K562 (cell line): ENCODE data around the gene CPSF4L. TPM values are rescaled to one million over a fixed set of nuclear protein-coding genes. Genes with fewer than 3 reads are reported as not detected.

Source experiments
- ATAC-seq: fragments of 200-7000 bp; cut with Tn5 transposase; 3 replicates; pipeline ENCODE4 v1.9.1; 2020; ENCODE audit warnings: moderate library complexity
- BruUV-seq: library from RNA; stranded (reverse); fragments of 400-500 nt; replicated peaks from 2 replicates; lab custom pipeline; 2021; lab: Mats Ljungman, UMichigan
- CTCF ChIA-PET: fragments of 300-600 bp; formaldehyde crosslinking; extraction: SDS; loops from one replicate; lab custom pipeline; 2021; ENCODE audit warnings: low intra/inter-chr PET ratio; lab: Yijun Ruan, JAX
- POLR2A ChIA-PET: fragments of 300-600, 350-650 bp; sonication (Branson Sonifier 250); formaldehyde crosslinking; extraction: SDS; loops from one replicate; lab custom pipeline; 2021; ENCODE audit warnings: antibody characterized with exemption, inconsistent platforms; lab: Yijun Ruan, JAX
- DNase-seq, 4 experiments: peaks; one replicate each; pipeline versions ENCODE4 v3.0.0 to v3.0.0-alpha.2; 2011 to 2018; ENCODE audit warnings: low spot score in 3 of 4, mixed read lengths in 3 of 4; ENCODE audit errors: extremely low read depth in 1 of 4
- FAIRE-seq: peaks from 2 replicates; lab custom pipeline; 2011; peaks lifted over from hg19 to GRCh38; lab: Jason Lieb, UNC
- H2AFZ ChIP-seq: 2 replicates; pipeline ENCODE4 v1.6.0; 2011; ENCODE audit warnings: low read depth, low read length, control low read depth, inconsistent platforms
- H3K27ac ChIP-seq: fragments of 200-600 bp; 3 replicates; pipeline ENCODE4 v1.8.0; 2011; ENCODE audit warnings: low read depth, mild to moderate bottlenecking, control low read depth, inconsistent platforms, low read length, moderate library complexity, mixed read lengths; ENCODE audit errors: extremely low read depth
- H3K27me3 ChIP-seq, 2 experiments: fragments of 300-600 bp in 1 of 2; 2 replicates in 1 of 2; 3 replicates in 1 of 2; pipeline versions ENCODE4 v1.6.0 to v1.8.0; 2011; ENCODE audit warnings: inconsistent platforms in 2 of 2, low read length in 2 of 2, mild to moderate bottlenecking in 1 of 2, mixed read lengths in 1 of 2, moderate library complexity in 1 of 2; ENCODE audit not compliant: control insufficient read depth in 2 of 2, insufficient read depth in 2 of 2
- H3K36me3 ChIP-seq: fragments of 300-600 bp; 3 replicates; pipeline ENCODE4 v1.8.0; 2011; ENCODE audit warnings: mild to moderate bottlenecking, low read length, inconsistent platforms; ENCODE audit not compliant: control insufficient read depth, insufficient read depth
- H3K4me1 ChIP-seq, 2 experiments: fragments of 200-600 bp in 1 of 2; replicated peaks in 1 of 2; 2 replicates in 1 of 2; 3 replicates in 1 of 2; pipeline versions ENCODE4 v1.5.1 to v1.8.0; 2011; ENCODE audit warnings: inconsistent platforms in 2 of 2, low read length in 2 of 2, mild to moderate bottlenecking in 1 of 2, mixed read lengths in 1 of 2, moderate library complexity in 1 of 2; ENCODE audit not compliant: control insufficient read depth in 2 of 2, insufficient read depth in 2 of 2
- H3K4me2 ChIP-seq: 2 replicates; pipeline ENCODE4 v1.6.1; 2011; ENCODE audit warnings: low read length, control low read depth, inconsistent platforms, mixed read lengths; ENCODE audit not compliant: insufficient read depth
- H3K4me3 ChIP-seq: fragments of 200-600 bp; sonication (generic), shearing (Covaris generic); 2 replicates; pipeline ENCODE4 v1.5.1; 2016; ENCODE audit warnings: control low read depth, inconsistent platforms
- H3K79me2 ChIP-seq: fragments of 200-600 bp; 3 replicates; pipeline ENCODE4 v1.8.0; 2011; ENCODE audit warnings: low read length, inconsistent platforms; ENCODE audit not compliant: control insufficient read depth, insufficient read depth
- H3K9ac ChIP-seq, 2 experiments: 2 replicates each; pipeline versions ENCODE4 v1.6.0 to v1.6.1; 2011; ENCODE audit warnings: low read depth in 2 of 2, low read length in 2 of 2, control low read depth in 1 of 2, inconsistent platforms in 1 of 2, mild to moderate bottlenecking in 1 of 2, mixed read lengths in 1 of 2; ENCODE audit not compliant: insufficient read depth in 1 of 2
- H3K9me1 ChIP-seq: one replicate; pipeline ENCODE4 v1.6.0; 2011; ENCODE audit warnings: inconsistent platforms, mild to moderate bottlenecking, low read length, moderate library complexity; ENCODE audit not compliant: control insufficient read depth, insufficient read depth
- H3K9me3 ChIP-seq: replicated peaks from 2 replicates; pipeline ENCODE4 v1.5.1; 2011; ENCODE audit warnings: low read depth, low read length, inconsistent platforms; ENCODE audit not compliant: control insufficient read depth, insufficient read depth
- H4K20me1 ChIP-seq: replicated peaks from 2 replicates; pipeline ENCODE4 v1.6.1; 2011; ENCODE audit warnings: low read length, inconsistent platforms, mixed read lengths; ENCODE audit not compliant: control insufficient read depth, insufficient read depth
- ARID3B ChIP-seq: fragments of 250-450 bp; sonication (Bioruptor Pico); IDR thresholded peaks from 2 replicates; pipeline ENCODE4 v1.4.0; 2020; ENCODE audit warnings: borderline replicate concordance
- CEBPB ChIP-seq: fragments of 450-650 bp; IDR thresholded peaks from 2 replicates; pipeline ENCODE4 v1.6.1; 2016; ENCODE audit warnings: missing genetic modification characterization, missing compliant biosample characterization
- CSDE1 ChIP-seq, 2 experiments: fragments of 450-650 bp; IDR thresholded peaks; 2 replicates each; pipeline ENCODE4 v1.6.1; 2016; ENCODE audit warnings: mild to moderate bottlenecking in 1 of 2
- NCOA1 ChIP-seq: fragments of 450-650 bp; IDR thresholded peaks from 2 replicates; pipeline ENCODE4 v1.6.1; 2016; ENCODE audit warnings: low read depth
- OTX1 ChIP-seq: fragments of 450-650 bp; formaldehyde crosslinking; IDR thresholded peaks from 2 replicates; pipeline ENCODE4 v1.4.0; 2022; ENCODE audit warnings: mild to moderate bottlenecking
- RAD51 ChIP-seq: fragments of 450-650 bp; IDR thresholded peaks from 2 replicates; pipeline ENCODE4 v1.7.1; 2016; ENCODE audit warnings: low read depth, mild to moderate bottlenecking, borderline replicate concordance
- RBM15 ChIP-seq: fragments of 200-400 bp; formaldehyde crosslinking; IDR thresholded peaks from 2 replicates; pipeline ENCODE4 v1.6.1; 2018; ENCODE audit warnings: mild to moderate bottlenecking, low read length, moderate library complexity; ENCODE audit not compliant: insufficient read depth
- ZNF280B ChIP-seq: fragments of 250-450 bp; sonication (Bioruptor Pico); IDR thresholded peaks from 2 replicates; pipeline ENCODE4 v1.5.1; 2021; ENCODE audit warnings: mild to moderate bottlenecking
- WGBS: fragments of 100-300 bp; shearing (Covaris generic); methylation state at CpG from one replicate; pipeline ENCODE4 v1.1.6; 2016; ENCODE audit warnings: low coverage, mixed read lengths; ENCODE audit not compliant: insufficient coverage; ENCODE audit errors: missing lambda C conversion rate; 5-methylcytosine and 5-hydroxymethylcytosine counted together
- in situ Hi-C: fragments of 300-500 bp; cut with MboI; formaldehyde crosslinking; loops from 4 replicates; pipeline ENCODE4 v1.15.0; 2018; ENCODE audit warnings: inconsistent platforms, mixed read lengths
- intact Hi-C: fragments of 100-400 bp; cut with micrococcal nuclease; formaldehyde crosslinking; loops from 2 replicates; pipeline ENCODE4 v1.14.2; 2022
- polyA plus RNA-seq, 8 experiments: library from polyadenylated mRNA; depleted of rRNA in 4 of 8; stranded (reverse) in 5 of 8; unstranded in 3 of 8; fragments of >200 nt; fragmentation: Nextera tagmentation in 2 of 8; fragmentation: Illumina TruSeq in 1 of 8; extraction: Ambion mirVana in 2 of 8; extraction: Trizol in 1 of 8; gene quantifications; 2 replicates each; pipeline versions ENCODE4 v1.2.1 to v1.2.3, GENCODE V29; 2011 to 2014; ENCODE audit warnings: inconsistent platforms in 1 of 8, missing spikeins in 1 of 8
- total RNA-seq, 7 experiments: library from RNA; depleted of rRNA in 6 of 7; stranded (reverse); fragments of >200 nt in 6 of 7; fragmentation: Illumina TruSeq in 2 of 7; extraction: Trizol in 2 of 7; gene quantifications; 2 replicates each; pipeline versions ENCODE4 v1.2.1 to v1.2.3, GENCODE V29; 2011 to 2021; ENCODE audit warnings: low replicate concordance in 1 of 7
- TF ChIP-seq, protein P1 (sequence below), 2 experiments: fragments of 450-650 bp; IDR thresholded peaks; 2 replicates each; pipeline ENCODE4 v1.6.1; 2016; ENCODE audit warnings: mild to moderate bottlenecking in 2 of 2, borderline replicate concordance in 1 of 2, low read depth in 1 of 2, moderate library complexity in 1 of 2

Gene CPSF4L
- total and polyA plus RNA-seq, 9 of the 15 experiments (the other 6 are each of a cell fraction or from before 2014, with no cell fraction given), result not detected

GRCh38 chr17:73248532-73248931 is 13.1 kb downstream of the CPSF4L start:
- no peak for ATAC-seq
- H3K36me3 ChIP-seq, result peaks cover 32% of the 10 kb centered on the region; the same call in 2 of the 3 replicates
- intact Hi-C loops, result no loop called here
- TF ChIP-seq, protein P1, sequence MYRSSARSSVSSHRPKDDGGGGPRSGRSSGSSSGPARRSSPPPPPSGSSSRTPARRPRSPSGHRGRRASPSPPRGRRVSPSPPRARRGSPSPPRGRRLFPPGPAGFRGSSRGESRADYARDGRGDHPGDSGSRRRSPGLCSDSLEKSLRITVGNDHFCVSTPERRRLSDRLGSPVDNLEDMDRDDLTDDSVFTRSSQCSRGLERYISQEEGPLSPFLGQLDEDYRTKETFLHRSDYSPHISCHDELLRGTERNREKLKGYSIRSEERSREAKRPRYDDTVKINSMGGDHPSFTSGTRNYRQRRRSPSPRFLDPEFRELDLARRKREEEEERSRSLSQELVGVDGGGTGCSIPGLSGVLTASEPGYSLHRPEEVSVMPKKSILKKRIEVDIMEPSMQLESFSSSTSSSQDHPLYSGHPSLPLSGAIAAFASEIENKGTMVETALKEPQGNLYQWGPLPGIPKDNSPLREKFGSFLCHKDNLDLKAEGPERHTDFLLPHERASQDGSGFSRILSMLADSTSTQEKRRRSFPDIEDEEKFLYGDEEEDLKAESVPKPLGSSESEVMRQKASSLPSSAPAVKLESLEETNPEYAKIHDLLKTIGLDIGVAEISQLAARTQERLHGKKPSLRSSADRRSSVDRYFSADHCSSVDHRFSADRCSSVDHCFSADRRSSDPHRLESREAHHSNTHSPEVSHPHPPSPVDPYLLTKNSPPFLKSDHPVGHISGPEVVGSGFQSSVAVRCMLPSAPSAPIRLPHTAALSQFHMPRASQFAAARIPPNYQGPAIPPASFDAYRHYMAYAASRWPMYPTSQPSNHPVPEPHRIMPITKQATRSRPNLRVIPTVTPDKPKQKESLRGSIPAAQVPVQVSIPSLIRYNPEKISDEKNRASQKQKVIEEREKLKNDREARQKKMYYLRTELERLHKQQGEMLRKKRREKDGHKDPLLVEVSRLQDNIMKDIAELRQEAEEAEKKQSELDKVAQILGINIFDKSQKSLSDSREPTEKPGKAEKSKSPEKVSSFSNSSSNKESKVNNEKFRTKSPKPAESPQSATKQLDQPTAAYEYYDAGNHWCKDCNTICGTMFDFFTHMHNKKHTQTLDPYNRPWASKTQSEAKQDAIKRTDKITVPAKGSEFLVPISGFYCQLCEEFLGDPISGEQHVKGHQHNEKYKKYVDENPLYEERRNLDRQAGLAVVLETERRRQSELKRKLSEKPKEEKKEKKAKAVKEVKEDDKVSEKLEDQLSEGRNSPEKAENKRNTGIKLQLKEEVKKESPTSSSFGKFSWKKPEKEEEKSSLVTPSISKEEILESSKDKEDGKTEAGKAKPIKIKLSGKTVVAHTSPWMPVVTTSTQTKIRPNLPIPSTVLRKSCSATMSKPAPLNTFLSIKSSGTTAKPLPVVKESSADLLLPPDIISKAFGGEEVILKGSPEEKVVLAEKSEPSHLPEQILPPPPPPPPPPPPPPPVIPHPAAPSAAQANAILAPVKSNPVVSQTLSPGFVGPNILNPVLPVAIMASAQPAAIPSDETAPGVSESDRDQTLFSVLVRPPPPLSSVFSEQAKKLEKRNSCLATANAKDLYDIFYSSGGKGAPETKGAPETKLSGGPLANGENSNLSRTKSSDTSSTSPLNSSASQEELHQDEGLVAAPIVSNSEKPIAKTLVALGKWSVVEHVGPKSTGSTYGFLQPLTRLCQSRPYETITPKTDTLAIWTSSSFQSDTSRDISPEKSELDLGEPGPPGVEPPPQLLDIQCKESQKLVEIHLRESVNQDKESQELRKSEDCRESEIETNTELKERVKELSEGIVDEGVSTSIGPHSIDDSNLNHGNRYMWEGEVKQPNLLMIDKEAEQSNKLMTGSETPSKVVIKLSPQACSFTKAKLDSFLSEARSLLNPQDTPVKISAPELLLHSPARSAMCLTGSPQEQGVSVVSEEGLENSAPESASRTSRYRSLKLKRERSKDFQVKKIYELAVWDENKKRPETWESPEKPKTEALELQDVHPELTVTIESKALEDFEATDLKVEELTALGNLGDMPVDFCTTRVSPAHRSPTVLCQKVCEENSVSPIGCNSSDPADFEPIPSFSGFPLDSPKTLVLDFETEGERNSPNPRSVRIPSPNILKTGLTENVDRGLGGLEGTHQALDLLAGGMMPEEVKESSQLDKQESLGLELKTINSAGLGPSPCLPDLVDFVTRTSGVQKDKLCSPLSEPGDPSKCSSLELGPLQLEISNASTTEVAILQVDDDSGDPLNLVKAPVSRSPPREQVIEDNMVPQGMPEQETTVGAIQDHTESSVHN (IDR thresholded peaks at IDR 0.05; ENCODE audit: borderline replicate concordance in 1 of 2, low read depth in 1 of 2), result no peak
- TF ChIP-seq RAD51, result no peak
- TF ChIP-seq CSDE1 (IDR thresholded peaks at IDR 0.05), result no peak
- no peak for TF ChIP-seq CEBPB (tag)
- TF ChIP-seq OTX1 (CRISPR knock-in tag), result no peak
- TF ChIP-seq NCOA1, result no peak
- TF ChIP-seq ZNF280B (CRISPR knock-in tag), result no peak
- TF ChIP-seq ARID3B (CRISPR knock-in tag), result no peak
- no peak for TF ChIP-seq RBM15
- TF ChIP-seq, all 486 proteins: peak for 0
- Histone ChIP-seq H3K27me3 (peaks cover 4 to 9% of the 10 kb centered on the region in 2 experiments; a peak in 4 of 5 replicates), H3K9ac (no peak overlapping the region), H3K9me3 (no peaks in the 10 kb centered on the region), H4K20me1 (0 out of 2 replicates have a peak, but pooled peaks cover 3% of the 10 kb centered on the region), H3K27ac (no peak overlapping the region), H3K4me3 (no peak overlapping the region), H3K4me1 (no peaks in the 10 kb centered on the region), H3K79me2 (no peaks in the 10 kb centered on the region), H3K9me1 (no peaks in the 10 kb centered on the region), H3K4me2 (no peak overlapping the region), H2AFZ (no peak overlapping the region)
- ChIA-PET POLR2A (interaction anchor here (0.9 to 1.3 kb wide), 3 partner anchors 12 to 126 kb away, joined by 3 to 4 read pairs (median 3); partner anchors contain the start of gene CPSF4L), CTCF (interaction anchor here (0.9 to 1.9 kb wide), 3 partner anchors 39 to 522 kb away, joined by 3 to 9 read pairs (median 4); no protein-coding TSS in a partner anchor)
- BruUV-seq, result no TSS peak
- in situ Hi-C loops, result no loop called here
- FAIRE-seq (no peak), DNase-seq (no peak)
- WGBS, result 89% methylated on average over 10 of the region's 10 CpGs
